ENCODE data around the gene SND1.

Gene SND1

DNA sequence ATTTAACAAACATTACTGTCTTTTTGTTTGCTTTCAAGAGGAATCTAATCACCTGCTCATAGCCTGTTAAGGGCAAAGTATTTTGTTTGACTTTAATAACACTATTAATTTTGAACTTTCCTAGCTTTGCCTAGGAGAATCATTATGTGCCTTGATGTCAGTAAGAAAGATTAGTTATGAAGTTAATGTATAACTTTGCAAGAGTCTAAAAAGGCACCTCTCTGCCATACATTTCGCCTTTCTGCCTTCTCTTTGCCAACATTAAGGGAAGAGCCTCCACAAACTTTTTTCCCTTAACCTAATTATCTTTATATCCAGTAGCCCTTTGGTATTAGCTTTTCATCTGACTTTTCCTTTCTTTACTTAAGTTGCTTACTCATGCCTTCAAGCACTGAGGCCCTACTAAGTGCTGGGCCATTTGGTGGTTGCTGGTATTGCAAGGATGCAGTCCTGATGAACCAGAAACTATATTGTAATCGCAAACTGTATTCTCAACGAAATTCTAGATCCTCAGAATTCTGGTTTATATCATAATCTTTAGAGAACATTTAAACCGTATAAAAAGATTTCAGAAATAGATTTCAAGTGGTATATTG, 108.5 kb downstream of the SND1 start:
- Histone ChIP-seq H3K36me3 (ENCODE audit: control insufficient read depth, insufficient read depth, low read length) (no peaks in the 10 kb centered on the region), H3K4me1 (ENCODE audit: control insufficient read depth, insufficient read depth, low read length, poor library complexity, severe bottlenecking) (no peaks in the 10 kb centered on the region), H3K9me3 (ENCODE audit: control insufficient read depth, low read length) (no peaks in the 10 kb centered on the region), H3K27me3 (replicated peaks; ENCODE audit: control insufficient read depth, insufficient read depth, low read length, poor library complexity, severe bottlenecking) (no peaks in the 10 kb centered on the region), H3K27ac (ENCODE audit: insufficient read depth, low read length, poor library complexity, severe bottlenecking) (no peak overlapping the region), H3K4me3 (ENCODE audit: insufficient read depth, low read depth, low read length, poor library complexity, severe bottlenecking) (no peak overlapping the region)
- no peak for DNase-seq

- no peak overlapping the region for H3K4me3 ChIP-seq (ENCODE audit: insufficient read depth, low read depth, low read length, poor library complexity, severe bottlenecking)
Measured at GRCh38 chr7:127761196-127761595, 109.2 kb downstream of the SND1 start.

DNA sequence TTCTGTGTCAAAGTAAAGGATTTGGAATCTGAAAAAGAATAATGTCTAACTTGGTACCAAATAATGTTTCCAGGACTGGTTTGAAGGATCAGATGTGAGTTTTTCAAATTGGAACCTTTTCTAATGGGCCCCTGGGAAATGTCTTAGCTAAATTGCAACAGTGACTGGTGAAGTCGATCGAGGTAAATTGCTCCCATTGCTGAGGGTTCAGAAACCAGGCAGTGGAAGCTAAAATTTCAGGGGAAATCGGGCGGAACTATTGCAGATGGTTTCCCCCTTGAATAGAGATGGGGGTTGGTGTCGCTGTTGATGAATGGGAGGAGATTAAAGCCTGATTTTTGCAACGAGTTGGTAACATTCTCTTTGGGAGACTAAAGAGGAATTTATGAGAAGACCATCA, 112.7 kb downstream of the SND1 start:
- H3K27me3 ChIP-seq (replicated peaks; ENCODE audit: control insufficient read depth, insufficient read depth, low read length, poor library complexity, severe bottlenecking), result no peaks in the 10 kb centered on the region
- no peaks in the 10 kb centered on the region for H3K36me3 ChIP-seq (ENCODE audit: control insufficient read depth, insufficient read depth, low read length)
- no peaks in the 10 kb centered on the region for H3K4me1 ChIP-seq (ENCODE audit: control insufficient read depth, insufficient read depth, low read length, poor library complexity, severe bottlenecking)
- no peak for DNase-seq
- no peak overlapping the region for H3K27ac ChIP-seq (ENCODE audit: insufficient read depth, low read length, poor library complexity, severe bottlenecking)
- no peak overlapping the region for H3K4me3 ChIP-seq (ENCODE audit: insufficient read depth, low read depth, low read length, poor library complexity, severe bottlenecking)
- no peaks in the 10 kb centered on the region for H3K9me3 ChIP-seq (ENCODE audit: control insufficient read depth, low read length)

More at GRCh38 chr7:127761196-127761595, 109.2 kb downstream of the SND1 start:
- Histone ChIP-seq H3K9me3 (ENCODE audit: control insufficient read depth, low read length) (no peaks in the 10 kb centered on the region), H3K27ac (ENCODE audit: insufficient read depth, low read length, poor library complexity, severe bottlenecking) (no peak overlapping the region), H3K4me1 (ENCODE audit: control insufficient read depth, insufficient read depth, low read length, poor library complexity, severe bottlenecking) (no peaks in the 10 kb centered on the region), H3K27me3 (replicated peaks; ENCODE audit: control insufficient read depth, insufficient read depth, low read length, poor library complexity, severe bottlenecking) (no peaks in the 10 kb centered on the region), H3K36me3 (ENCODE audit: control insufficient read depth, insufficient read depth, low read length) (no peaks in the 10 kb centered on the region)
- DNase-seq, result no peak

GRCh38 chr7:127765150-127765549, 113.2 kb downstream of the SND1 start:
- DNase-seq, result no peak
- no peak overlapping the region for H3K27ac ChIP-seq (ENCODE audit: insufficient read depth, low read length, poor library complexity, severe bottlenecking)
- no peaks in the 10 kb centered on the region for H3K9me3 ChIP-seq (ENCODE audit: control insufficient read depth, low read length)
- H3K4me1 ChIP-seq (ENCODE audit: control insufficient read depth, insufficient read depth, low read length, poor library complexity, severe bottlenecking), result no peaks in the 10 kb centered on the region
- H3K4me3 ChIP-seq (ENCODE audit: insufficient read depth, low read depth, low read length, poor library complexity, severe bottlenecking), result no peak overlapping the region
- H3K36me3 ChIP-seq (ENCODE audit: control insufficient read depth, insufficient read depth, low read length), result no peaks in the 10 kb centered on the region
- H3K27me3 ChIP-seq (replicated peaks; ENCODE audit: control insufficient read depth, insufficient read depth, low read length, poor library complexity, severe bottlenecking), result no peaks in the 10 kb centered on the region

- H3K4me3 ChIP-seq (ENCODE audit: insufficient read depth, low read depth, low read length, poor library complexity, severe bottlenecking), result no peak overlapping the region
- DNase-seq, result no peak
- no peaks in the 10 kb centered on the region for H3K4me1 ChIP-seq (ENCODE audit: control insufficient read depth, insufficient read depth, low read length, poor library complexity, severe bottlenecking)
- no peaks in the 10 kb centered on the region for H3K36me3 ChIP-seq (ENCODE audit: control insufficient read depth, insufficient read depth, low read length)
- H3K27me3 ChIP-seq (replicated peaks; ENCODE audit: control insufficient read depth, insufficient read depth, low read length, poor library complexity, severe bottlenecking), result no peaks in the 10 kb centered on the region
- no peaks in the 10 kb centered on the region for H3K9me3 ChIP-seq (ENCODE audit: control insufficient read depth, low read length)
- no peak overlapping the region for H3K27ac ChIP-seq (ENCODE audit: insufficient read depth, low read length, poor library complexity, severe bottlenecking)
Measured at GRCh38 chr7:127766831-127767459, 115.0 kb downstream of the SND1 start.

GRCh38 chr7:127768241-127768640, 116.2 kb downstream of the SND1 start:
- no peaks in the 10 kb centered on the region for H3K9me3 ChIP-seq (ENCODE audit: control insufficient read depth, low read length)
- no peak for DNase-seq

DNA sequence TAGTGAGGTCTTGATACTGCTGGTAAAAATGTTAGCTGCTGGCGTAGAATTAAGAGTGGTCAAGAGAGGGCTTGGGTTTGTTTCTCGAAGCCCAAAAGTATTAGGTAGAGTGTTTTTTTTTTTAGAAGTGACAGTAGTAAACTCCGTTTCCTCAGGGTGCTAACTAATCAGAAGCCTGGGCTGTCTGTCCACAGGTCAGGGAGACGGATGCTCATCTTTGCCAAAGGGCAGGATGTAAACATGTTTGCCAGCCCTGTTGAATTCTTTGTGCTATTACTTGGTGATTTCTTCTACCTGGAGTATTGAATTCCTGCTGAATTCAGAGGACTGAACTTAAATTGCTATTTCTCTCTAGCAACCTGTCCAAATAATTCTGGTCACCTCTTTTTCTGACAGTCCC, 117.1 kb downstream of the SND1 start:
- DNase-seq, result no peak
- H3K9me3 ChIP-seq (ENCODE audit: control insufficient read depth, low read length), result no peaks in the 10 kb centered on the region

More at GRCh38 chr7:127768241-127768640, 116.2 kb downstream of the SND1 start:
- Histone ChIP-seq H3K27ac (ENCODE audit: insufficient read depth, low read length, poor library complexity, severe bottlenecking) (no peak overlapping the region), H3K4me1 (ENCODE audit: control insufficient read depth, insufficient read depth, low read length, poor library complexity, severe bottlenecking) (no peaks in the 10 kb centered on the region), H3K4me3 (ENCODE audit: insufficient read depth, low read depth, low read length, poor library complexity, severe bottlenecking) (no peak overlapping the region), H3K36me3 (ENCODE audit: control insufficient read depth, insufficient read depth, low read length) (no peaks in the 10 kb centered on the region), H3K27me3 (replicated peaks; ENCODE audit: control insufficient read depth, insufficient read depth, low read length, poor library complexity, severe bottlenecking) (no peaks in the 10 kb centered on the region)

DNA sequence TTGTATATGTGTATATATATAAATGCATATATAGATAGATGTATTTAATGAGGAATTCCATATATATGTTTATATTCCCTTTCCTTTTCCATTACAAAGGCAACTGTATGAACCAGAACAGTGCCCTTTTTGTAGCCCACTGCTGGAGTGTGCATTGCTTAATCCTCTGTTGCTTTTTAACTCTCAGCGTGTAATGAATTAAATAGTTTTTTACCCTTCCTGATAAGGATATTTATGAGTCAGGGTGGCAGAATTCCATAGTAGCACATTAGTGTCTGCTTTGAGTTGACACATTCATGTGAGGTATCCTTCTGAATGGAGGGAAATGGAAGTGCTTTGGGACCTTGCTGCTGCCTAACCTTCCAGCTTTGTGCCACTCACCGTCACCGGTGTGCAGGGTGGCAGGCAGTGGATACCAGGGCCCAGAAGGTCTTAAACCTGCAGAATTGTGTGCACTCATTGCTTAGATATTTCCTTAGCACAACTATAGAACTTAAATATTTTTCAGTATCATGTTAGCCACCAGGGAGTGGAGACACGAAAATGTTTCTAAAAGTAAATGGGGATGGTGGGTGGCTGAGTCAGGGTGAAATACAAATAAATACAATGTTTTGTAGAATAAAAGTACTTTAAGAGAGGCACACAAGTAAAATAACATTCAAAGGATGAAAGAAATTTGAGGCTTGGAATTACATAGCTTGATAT, 117.9 kb downstream of the SND1 start:
- Histone ChIP-seq H3K4me3 (ENCODE audit: insufficient read depth, low read depth, low read length, poor library complexity, severe bottlenecking) (no peak overlapping the region), H3K9me3 (ENCODE audit: control insufficient read depth, low read length) (no peaks in the 10 kb centered on the region), H3K27ac (ENCODE audit: insufficient read depth, low read length, poor library complexity, severe bottlenecking) (no peak overlapping the region), H3K4me1 (ENCODE audit: control insufficient read depth, insufficient read depth, low read length, poor library complexity, severe bottlenecking) (no peaks in the 10 kb centered on the region), H3K36me3 (ENCODE audit: control insufficient read depth, insufficient read depth, low read length) (no peaks in the 10 kb centered on the region), H3K27me3 (replicated peaks; ENCODE audit: control insufficient read depth, insufficient read depth, low read length, poor library complexity, severe bottlenecking) (no peaks in the 10 kb centered on the region)
- DNase-seq, result no peak

More for the DNA sequence above, 117.1 kb downstream of the SND1 start:
- H3K27ac ChIP-seq (ENCODE audit: insufficient read depth, low read length, poor library complexity, severe bottlenecking), result no peak overlapping the region
- H3K4me3 ChIP-seq (ENCODE audit: insufficient read depth, low read depth, low read length, poor library complexity, severe bottlenecking), result no peak overlapping the region
- no peaks in the 10 kb centered on the region for H3K4me1 ChIP-seq (ENCODE audit: control insufficient read depth, insufficient read depth, low read length, poor library complexity, severe bottlenecking)
- H3K36me3 ChIP-seq (ENCODE audit: control insufficient read depth, insufficient read depth, low read length), result no peaks in the 10 kb centered on the region
- no peaks in the 10 kb centered on the region for H3K27me3 ChIP-seq (replicated peaks; ENCODE audit: control insufficient read depth, insufficient read depth, low read length, poor library complexity, severe bottlenecking)

DNA sequence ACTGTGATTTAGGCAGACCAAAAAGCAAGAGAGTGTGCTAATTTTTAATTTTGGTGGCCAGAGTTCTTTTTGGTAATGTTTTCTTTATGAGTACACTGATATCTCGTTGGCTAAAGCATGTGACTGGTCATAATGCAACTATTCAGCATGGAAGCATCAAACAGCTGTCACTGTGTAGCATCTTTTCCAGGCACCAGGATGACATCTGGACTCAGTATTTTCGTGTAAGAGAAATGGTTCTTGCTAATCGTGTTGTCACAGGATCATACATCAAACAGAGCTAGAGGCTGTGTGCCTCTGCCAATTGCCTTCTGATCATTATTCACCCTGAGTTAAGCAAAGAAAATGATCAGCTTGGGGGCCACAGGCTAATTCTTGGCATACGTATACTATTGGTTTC, 118.9 kb downstream of the SND1 start:
- Histone ChIP-seq H3K9me3 (ENCODE audit: control insufficient read depth, low read length) (no peaks in the 10 kb centered on the region), H3K4me1 (ENCODE audit: control insufficient read depth, insufficient read depth, low read length, poor library complexity, severe bottlenecking) (no peaks in the 10 kb centered on the region), H3K27me3 (replicated peaks; ENCODE audit: control insufficient read depth, insufficient read depth, low read length, poor library complexity, severe bottlenecking) (no peaks in the 10 kb centered on the region), H3K4me3 (ENCODE audit: insufficient read depth, low read depth, low read length, poor library complexity, severe bottlenecking) (no peak overlapping the region), H3K36me3 (ENCODE audit: control insufficient read depth, insufficient read depth, low read length) (no peaks in the 10 kb centered on the region), H3K27ac (ENCODE audit: insufficient read depth, low read length, poor library complexity, severe bottlenecking) (no peak overlapping the region)
- no peak for DNase-seq

DNA sequence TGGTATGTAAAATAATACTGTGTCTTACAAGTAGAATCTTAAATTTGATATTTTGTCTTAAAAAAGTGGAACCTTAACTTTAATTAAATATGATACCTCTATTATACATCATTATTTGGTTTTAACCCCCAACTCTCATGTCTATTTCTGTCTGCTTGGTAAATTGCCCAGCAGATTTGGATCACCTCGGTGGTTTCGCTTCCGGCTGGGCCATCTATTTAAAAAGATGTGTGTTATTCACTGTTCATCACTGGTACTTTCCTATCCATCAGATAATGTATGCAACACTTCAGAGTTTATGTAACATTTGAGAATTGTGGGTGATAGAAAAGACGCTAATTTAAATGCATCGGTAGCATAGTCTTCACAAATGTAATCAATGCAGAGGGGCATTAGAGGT, 119.7 kb downstream of the SND1 start:
- Histone ChIP-seq H3K4me1 (ENCODE audit: control insufficient read depth, insufficient read depth, low read length, poor library complexity, severe bottlenecking) (no peaks in the 10 kb centered on the region), H3K9me3 (ENCODE audit: control insufficient read depth, low read length) (no peaks in the 10 kb centered on the region), H3K36me3 (ENCODE audit: control insufficient read depth, insufficient read depth, low read length) (no peaks in the 10 kb centered on the region), H3K27ac (ENCODE audit: insufficient read depth, low read length, poor library complexity, severe bottlenecking) (no peak overlapping the region), H3K27me3 (replicated peaks; ENCODE audit: control insufficient read depth, insufficient read depth, low read length, poor library complexity, severe bottlenecking) (no peaks in the 10 kb centered on the region), H3K4me3 (ENCODE audit: insufficient read depth, low read depth, low read length, poor library complexity, severe bottlenecking) (no peak overlapping the region)
- DNase-seq, result no peak
